GM12874 (cell line): ENCODE measurements around the gene SIL1.

Experiments used
- TF ChIP-seq, protein P1 (sequence below): IDR thresholded peaks from 2 replicates; pipeline ENCODE4 v1.5.1; 2011; ENCODE audit warnings: low read depth, mild to moderate bottlenecking, control low read depth, low read length, moderate library complexity; ENCODE audit not compliant: insufficient read depth

SIL1 gene

DNA sequence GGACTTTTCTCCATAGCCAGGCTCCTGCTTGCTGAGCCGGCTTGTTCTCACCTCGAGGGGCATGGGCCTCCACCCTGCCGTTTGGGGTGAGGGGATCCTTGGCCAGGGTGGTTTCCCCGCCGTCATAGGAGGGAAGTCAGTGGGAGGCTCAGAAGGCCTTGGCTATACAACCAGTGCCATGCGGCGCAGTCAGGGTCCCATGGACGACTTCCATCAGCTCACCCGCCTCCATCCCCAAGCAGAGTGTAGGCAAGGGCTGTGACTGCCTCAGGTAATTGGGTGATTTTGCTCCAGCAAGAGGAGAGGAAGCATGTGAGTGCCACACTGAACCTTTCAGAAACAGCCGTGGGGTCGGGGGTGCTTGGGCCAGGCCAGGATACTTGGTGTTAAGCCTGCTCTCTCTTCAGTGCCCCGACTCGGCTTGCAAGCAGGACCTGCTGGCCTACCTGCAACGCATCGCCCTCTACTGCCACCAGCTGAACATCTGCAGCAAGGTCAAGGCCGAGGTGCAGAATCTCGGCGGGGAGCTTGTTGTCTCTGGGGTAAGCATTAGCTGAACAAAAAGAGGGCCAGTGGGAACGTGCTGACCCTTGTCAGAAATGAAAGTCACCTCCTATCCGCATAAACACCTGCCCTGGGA, 265.9 kb downstream of the SIL1 start:
- TF ChIP-seq, protein P1, sequence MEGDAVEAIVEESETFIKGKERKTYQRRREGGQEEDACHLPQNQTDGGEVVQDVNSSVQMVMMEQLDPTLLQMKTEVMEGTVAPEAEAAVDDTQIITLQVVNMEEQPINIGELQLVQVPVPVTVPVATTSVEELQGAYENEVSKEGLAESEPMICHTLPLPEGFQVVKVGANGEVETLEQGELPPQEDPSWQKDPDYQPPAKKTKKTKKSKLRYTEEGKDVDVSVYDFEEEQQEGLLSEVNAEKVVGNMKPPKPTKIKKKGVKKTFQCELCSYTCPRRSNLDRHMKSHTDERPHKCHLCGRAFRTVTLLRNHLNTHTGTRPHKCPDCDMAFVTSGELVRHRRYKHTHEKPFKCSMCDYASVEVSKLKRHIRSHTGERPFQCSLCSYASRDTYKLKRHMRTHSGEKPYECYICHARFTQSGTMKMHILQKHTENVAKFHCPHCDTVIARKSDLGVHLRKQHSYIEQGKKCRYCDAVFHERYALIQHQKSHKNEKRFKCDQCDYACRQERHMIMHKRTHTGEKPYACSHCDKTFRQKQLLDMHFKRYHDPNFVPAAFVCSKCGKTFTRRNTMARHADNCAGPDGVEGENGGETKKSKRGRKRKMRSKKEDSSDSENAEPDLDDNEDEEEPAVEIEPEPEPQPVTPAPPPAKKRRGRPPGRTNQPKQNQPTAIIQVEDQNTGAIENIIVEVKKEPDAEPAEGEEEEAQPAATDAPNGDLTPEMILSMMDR = no peak

DNA sequence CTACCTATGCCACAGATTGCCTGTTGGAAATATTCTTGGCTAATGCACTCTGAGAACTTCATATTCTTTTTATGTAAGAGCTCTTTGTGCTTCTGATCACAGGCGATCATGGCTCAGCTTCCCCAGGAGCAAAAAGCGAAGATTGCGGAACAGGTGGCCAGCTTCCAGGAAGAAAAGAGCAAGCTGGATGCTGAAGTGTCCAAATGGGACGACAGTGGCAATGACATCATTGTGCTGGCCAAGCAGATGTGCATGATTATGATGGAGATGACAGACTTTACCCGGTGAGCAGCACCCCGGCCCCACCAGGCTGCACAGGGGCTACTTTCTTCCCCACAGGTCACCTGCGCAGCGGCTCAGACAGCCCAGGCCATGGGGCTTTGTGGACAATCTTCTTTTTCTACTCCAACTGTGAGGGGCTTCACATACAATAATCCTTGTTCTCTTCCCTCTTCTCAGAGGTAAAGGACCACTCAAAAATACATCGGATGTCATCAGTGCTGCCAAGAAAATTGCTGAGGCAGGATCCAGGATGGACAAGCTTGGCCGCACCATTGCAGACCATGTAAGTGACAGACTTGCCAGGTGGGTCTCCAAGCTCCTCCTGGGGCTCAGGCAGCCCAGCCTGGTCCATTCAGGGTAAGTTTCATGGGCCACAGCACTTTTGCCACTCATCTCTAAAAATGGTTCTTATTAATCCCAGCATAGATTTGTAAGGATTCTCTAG, 267.6 kb downstream of the SIL1 start:
- TF ChIP-seq, protein P1 = no peak

DNA sequence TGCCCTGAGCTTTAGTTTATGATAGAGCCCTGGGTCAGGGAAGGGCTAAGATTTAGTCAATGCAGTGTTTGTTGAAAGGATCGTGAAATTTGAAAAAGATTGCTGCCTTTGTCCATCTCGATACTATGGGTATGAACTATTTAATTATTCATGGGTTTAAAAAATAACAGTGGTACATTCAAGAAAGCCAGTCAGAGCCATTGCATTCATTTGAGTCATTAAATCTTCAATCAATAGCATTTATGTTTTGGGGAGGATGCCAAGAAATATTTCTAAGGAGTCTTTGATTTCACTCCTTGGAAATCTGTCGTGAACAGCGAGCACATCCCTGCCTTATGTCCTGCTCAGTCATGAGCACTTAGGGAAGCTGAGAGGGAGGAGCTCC, 268.6 kb downstream of the SIL1 start:
- TF ChIP-seq, protein P1 = no peak

DNA sequence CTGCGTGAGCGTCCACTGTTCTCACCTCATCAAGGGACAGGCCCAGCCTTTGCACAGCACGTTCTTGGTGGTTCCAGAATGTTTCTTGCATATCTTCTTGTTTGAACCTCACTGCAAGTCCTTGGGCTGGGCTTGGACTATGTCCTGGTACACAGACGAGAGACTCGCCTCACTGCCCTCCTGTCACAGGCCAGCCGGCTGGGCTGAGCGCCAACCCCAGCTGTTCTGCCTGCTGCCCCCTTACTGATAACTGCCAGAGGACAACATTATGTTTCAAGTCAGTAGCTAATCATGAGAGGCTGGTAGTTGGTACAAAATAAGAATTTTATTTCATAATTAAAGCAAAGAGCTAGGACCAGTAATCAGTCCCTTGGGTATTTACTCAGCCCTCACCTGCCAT, 270.2 kb downstream of the SIL1 start:
- TF ChIP-seq, protein P1 = no peak

DNA sequence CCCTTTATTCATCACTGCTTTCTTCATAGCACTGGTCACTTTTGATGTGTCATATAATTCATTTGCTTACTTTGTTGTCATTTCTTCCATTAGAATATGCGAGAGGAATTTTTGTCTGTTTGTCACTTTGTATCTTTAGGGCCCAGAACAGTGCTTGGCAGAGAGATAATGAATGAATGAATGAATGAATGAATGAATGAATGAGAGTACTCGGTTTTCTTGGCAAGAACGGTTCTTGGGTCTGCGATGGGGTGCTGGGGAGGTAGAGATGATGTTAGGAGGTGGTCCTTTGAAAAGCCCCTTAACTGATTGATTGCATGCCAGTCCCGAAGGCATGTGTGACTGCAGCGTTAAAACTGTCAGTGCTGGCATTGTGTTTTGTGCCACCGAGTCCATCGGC, 270.6 kb downstream of the SIL1 start:
- TF ChIP-seq, protein P1 = no peak

DNA sequence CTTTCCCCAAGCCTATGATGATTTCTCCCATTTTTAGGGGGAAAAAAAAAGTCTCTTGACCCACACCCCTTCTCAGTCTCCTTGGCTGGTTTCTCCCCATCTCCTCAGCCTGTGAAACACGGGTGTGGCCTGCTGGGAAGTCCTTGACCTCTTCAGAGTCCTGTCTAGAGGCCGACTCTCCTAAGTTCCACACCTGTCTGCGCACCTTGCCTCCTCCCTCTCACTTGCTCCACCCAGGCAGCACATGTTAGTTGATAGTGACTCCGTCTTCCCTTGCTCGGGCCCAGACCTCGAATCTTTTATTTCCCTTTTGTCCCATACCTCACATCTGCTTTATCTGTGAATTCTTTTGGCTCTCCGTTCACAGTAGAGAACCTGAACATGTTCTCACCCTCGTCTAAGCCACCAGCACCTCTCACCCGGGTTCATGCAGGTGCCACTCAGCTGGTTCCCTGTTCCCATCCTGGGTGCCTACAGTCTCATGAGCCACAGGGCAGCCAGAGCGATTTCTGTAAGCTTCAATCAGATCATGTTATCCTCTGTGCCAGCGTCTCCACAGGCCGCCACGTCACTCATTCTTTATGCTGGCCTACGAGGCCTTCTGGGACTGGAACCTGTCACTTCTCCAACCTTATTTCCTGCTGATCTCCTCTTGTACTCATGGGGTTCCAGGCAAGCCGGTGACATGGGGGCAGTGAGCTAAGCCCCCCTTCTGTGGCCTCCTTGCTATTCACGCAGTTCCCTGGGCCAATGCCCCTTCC, 271.3 kb downstream of the SIL1 start:
- TF ChIP-seq, protein P1 = no peak

DNA sequence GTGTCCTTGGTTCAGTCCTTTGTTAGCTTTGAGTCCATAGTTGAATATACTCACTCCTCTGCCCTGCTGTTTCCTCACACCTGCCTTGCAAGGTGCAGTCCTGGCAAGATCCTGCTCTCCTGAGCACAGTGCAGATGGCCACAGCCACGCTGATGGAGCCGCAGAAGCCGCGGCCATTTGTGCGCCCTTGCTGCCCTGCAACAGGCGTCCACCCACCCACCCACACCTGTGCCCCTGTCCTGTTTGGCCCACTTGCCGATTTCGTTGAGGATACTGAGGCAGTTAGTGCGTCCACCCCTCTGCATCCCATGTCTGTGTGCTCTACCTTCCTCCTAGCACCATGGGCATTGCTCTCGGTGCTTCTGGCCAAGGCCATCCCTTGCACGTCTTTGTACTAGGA, 271.9 kb downstream of the SIL1 start:
- TF ChIP-seq, protein P1 = no peak
